H9 (cell line): ENCODE data around the gene SPECC1L. TPM values are rescaled to one million over a fixed set of nuclear protein-coding genes. Genes with fewer than 3 reads are reported as not detected.
"Not testable (repeated sequence)": the region's sequence is repeated elsewhere in the genome, so short reads cannot be mapped to it uniquely, and the experiment has no call there.

Source experiments
- DNase-seq: peaks from one replicate; pipeline ENCODE4 v3.0.0-alpha.2; 2017
- H2AFZ ChIP-seq: one replicate; pipeline ENCODE4 v1.6.1; 2013; ENCODE audit warnings: mild to moderate bottlenecking, low read length, control low read depth, moderate library complexity
- H2AK5ac ChIP-seq: 2 replicates; pipeline ENCODE4 v1.6.1; 2013; ENCODE audit warnings: low read length, control low read depth, mixed read lengths; ENCODE audit not compliant: insufficient read length
- H2BK120ac ChIP-seq: one replicate; pipeline ENCODE4 v1.6.1; 2013; ENCODE audit warnings: low read depth, mild to moderate bottlenecking, low read length, control low read depth, inconsistent platforms; ENCODE audit not compliant: poor library complexity, severe bottlenecking
- H2BK12ac ChIP-seq: 2 replicates; pipeline ENCODE4 v1.6.1; 2013; ENCODE audit warnings: low read length, control low read depth, mixed read lengths, low read depth; ENCODE audit not compliant: insufficient read length
- H2BK15ac ChIP-seq: 2 replicates; pipeline ENCODE4 v1.6.1; 2013; ENCODE audit warnings: low read depth, low read length, control low read depth
- H2BK20ac ChIP-seq: one replicate; pipeline ENCODE4 v1.6.1; 2013; ENCODE audit warnings: low read depth, mild to moderate bottlenecking, low read length, control low read depth, inconsistent platforms; ENCODE audit not compliant: poor library complexity, severe bottlenecking
- H2BK5ac ChIP-seq: 2 replicates; pipeline ENCODE4 v1.6.1; 2013; ENCODE audit warnings: low read length, control low read depth, mixed read lengths; ENCODE audit not compliant: insufficient read length
- H3K14ac ChIP-seq: 2 replicates; pipeline ENCODE4 v1.6.1; 2013; ENCODE audit warnings: low read length, control low read depth; ENCODE audit not compliant: insufficient read depth
- H3K18ac ChIP-seq: 2 replicates; pipeline ENCODE4 v1.6.1; 2013; ENCODE audit warnings: low read depth, mild to moderate bottlenecking, mixed read lengths, low read length, control low read depth; ENCODE audit not compliant: insufficient read length
- H3K23ac ChIP-seq: 2 replicates; pipeline ENCODE4 v1.6.1; 2013; ENCODE audit warnings: low read length, control low read depth, mixed read lengths, low read depth; ENCODE audit not compliant: insufficient read length
- H3K23me2 ChIP-seq: 2 replicates; pipeline ENCODE4 v1.6.1; 2013; ENCODE audit warnings: low read depth, mild to moderate bottlenecking, mixed read lengths, low read length, control low read depth; ENCODE audit not compliant: insufficient read length, poor library complexity, severe bottlenecking
- H3K27ac ChIP-seq: 2 replicates; pipeline ENCODE4 v1.5.1; 2013; ENCODE audit warnings: low read length, control low read depth, mixed read lengths, low read depth; ENCODE audit not compliant: insufficient read length
- H3K27me3 ChIP-seq: 2 replicates; pipeline ENCODE4 v1.6.1; 2013; ENCODE audit warnings: low read length, control low read depth, inconsistent platforms; ENCODE audit not compliant: insufficient read depth
- H3K4ac ChIP-seq: 2 replicates; pipeline ENCODE4 v1.6.1; 2013; ENCODE audit warnings: low read depth, mild to moderate bottlenecking, control low read depth, inconsistent platforms, low read length, moderate library complexity
- H3K4me1 ChIP-seq: 2 replicates; pipeline ENCODE4 v1.6.1; 2013; ENCODE audit warnings: low read length, control low read depth, inconsistent platforms; ENCODE audit not compliant: insufficient read depth
- H3K4me2 ChIP-seq: 2 replicates; pipeline ENCODE4 v1.6.1; 2013; ENCODE audit warnings: low read length, control low read depth, mixed read lengths; ENCODE audit not compliant: insufficient read length, insufficient read depth
- H3K56ac ChIP-seq: 2 replicates; pipeline ENCODE4 v1.6.1; 2013; ENCODE audit warnings: low read depth, mild to moderate bottlenecking, mixed read lengths, low read length, control low read depth; ENCODE audit not compliant: insufficient read length
- H3K79me1 ChIP-seq: 2 replicates; pipeline ENCODE4 v1.6.1; 2013; ENCODE audit warnings: low read depth, mild to moderate bottlenecking, moderate library complexity, low read length, control low read depth, inconsistent platforms; ENCODE audit not compliant: insufficient read depth, poor library complexity, severe bottlenecking
- H3K79me2 ChIP-seq: 2 replicates; pipeline ENCODE4 v1.6.1; 2013; ENCODE audit warnings: low read length, control low read depth, inconsistent platforms; ENCODE audit not compliant: insufficient read depth
- H3K9ac ChIP-seq: 2 replicates; pipeline ENCODE4 v1.6.1; 2013; ENCODE audit warnings: low read length, control low read depth, mixed read lengths; ENCODE audit not compliant: insufficient read length; ENCODE audit errors: extremely low read depth
- H3K9me3 ChIP-seq: one replicate; pipeline ENCODE4 v1.6.1; 2013; ENCODE audit warnings: low read depth, low read length, inconsistent platforms; ENCODE audit not compliant: control insufficient read depth
- H3T11ph ChIP-seq: one replicate; pipeline ENCODE4 v1.6.1; 2013; ENCODE audit warnings: mild to moderate bottlenecking, low read length, control low read depth, inconsistent platforms
- H4K20me1 ChIP-seq: one replicate; pipeline ENCODE4 v1.6.1; 2013; ENCODE audit not compliant: control insufficient read depth, insufficient read length, insufficient read depth
- H4K5ac ChIP-seq: 2 replicates; pipeline ENCODE4 v1.6.1; 2013; ENCODE audit warnings: low read depth, mild to moderate bottlenecking, mixed read lengths, low read length, control low read depth; ENCODE audit not compliant: insufficient read length
- H4K8ac ChIP-seq: replicated peaks from 2 replicates; pipeline ENCODE4 v1.6.1; 2013; ENCODE audit warnings: low read length, control low read depth, mixed read lengths, low read depth; ENCODE audit not compliant: insufficient read length
- H4K91ac ChIP-seq: 2 replicates; pipeline ENCODE4 v1.6.1; 2013; ENCODE audit warnings: low read depth, mild to moderate bottlenecking, moderate library complexity, mixed read lengths, low read length, control low read depth; ENCODE audit not compliant: insufficient read length
- H3K27ac Mint-ChIP-seq, 3 experiments: 2 replicates in 2 of 3; 3 replicates in 1 of 3; pipeline ENCODE4 v1.8.0; 2020 to 2021; ENCODE audit warnings: mixed read lengths in 3 of 3, mild to moderate bottlenecking in 1 of 3, moderate library complexity in 1 of 3
- H3K27me3 Mint-ChIP-seq: 2 replicates; pipeline ENCODE4 v1.8.0; 2021; ENCODE audit warnings: low read depth, mild to moderate bottlenecking, moderate library complexity, mixed read lengths
- H3K36me3 Mint-ChIP-seq, 3 experiments: 2 replicates in 2 of 3; 3 replicates in 1 of 3; pipeline ENCODE4 v1.8.0; 2020 to 2021; ENCODE audit warnings: low read depth in 3 of 3, mixed read lengths in 3 of 3; ENCODE audit not compliant: insufficient read depth in 1 of 3
- H3K4me1 Mint-ChIP-seq, 2 experiments: 2 replicates each; pipeline ENCODE4 v1.8.0; 2020; ENCODE audit warnings: mixed read lengths in 2 of 2
- H3K4me3 Mint-ChIP-seq, 2 experiments: 2 replicates in 1 of 2; 3 replicates in 1 of 2; pipeline ENCODE4 v1.8.0; 2020 to 2021; ENCODE audit warnings: mild to moderate bottlenecking in 2 of 2, mixed read lengths in 2 of 2, moderate library complexity in 1 of 2
- H3K9me3 Mint-ChIP-seq, 2 experiments: 2 replicates in 1 of 2; 3 replicates in 1 of 2; pipeline ENCODE4 v1.8.0; 2020; ENCODE audit warnings: mild to moderate bottlenecking in 2 of 2, mixed read lengths in 2 of 2, moderate library complexity in 1 of 2
- WGBS: extraction: QIAGEN DNeasy Blood & Tissue Kit; methylation state at CpG from one replicate; pipeline ENCODE4 v1.1.7; 2013; ENCODE audit warnings: missing lambda C conversion rate, low lambda C conversion rate, mixed read lengths; ENCODE audit not compliant: insufficient read length; ENCODE audit errors: extremely low coverage; 5-methylcytosine and 5-hydroxymethylcytosine counted together
- total RNA-seq: library from RNA; stranded (reverse); gene quantifications from 2 replicates; pipeline ENCODE4 v1.2.1, GENCODE V29; 2021

Gene SPECC1L
- total RNA-seq, 1 experiment from 2014 or later: 57.1 TPM

- not testable (repeated sequence) for H2BK12ac ChIP-seq, H3K4me3 Mint-ChIP-seq, H4K20me1 ChIP-seq, H2AFZ ChIP-seq, H3K36me3 Mint-ChIP-seq, H3K27me3 Mint-ChIP-seq, H3K4me2 ChIP-seq, H3K18ac ChIP-seq, H2BK5ac ChIP-seq, H3K23me2 ChIP-seq, H3K27ac Mint-ChIP-seq, DNase-seq, H2BK120ac ChIP-seq, H4K5ac ChIP-seq, H3K4me1 ChIP-seq, H3K23ac ChIP-seq, H3K4ac ChIP-seq, H2AK5ac ChIP-seq, H2BK15ac ChIP-seq, H4K8ac ChIP-seq, H3K14ac ChIP-seq, H3K79me2 ChIP-seq, H3K9me3 Mint-ChIP-seq, H3T11ph ChIP-seq, H3K56ac ChIP-seq, H3K27me3 ChIP-seq, H3K27ac ChIP-seq, H4K91ac ChIP-seq, H3K9me3 ChIP-seq, H3K79me1 ChIP-seq, H2BK20ac ChIP-seq, H3K9ac ChIP-seq
- no CpG with 5 or more reads among the region's 18 CpGs for WGBS
- H3K4me1 Mint-ChIP-seq: peaks cover 14 to 24% of the 10 kb centered on the region in 2 experiments
These were observed 24.8 kb upstream of the SPECC1L start for GRCh38 chr22:24245584-24246561.
